Heart right ventricle (tissue), 16 donors: ENCODE measurements around the gene ARHGAP22. TPM values are rescaled to one million over a fixed set of nuclear protein-coding genes. Genes with fewer than 3 reads are reported as not detected.

Experiments
- ATAC-seq, 8 donors: fragments of 200-7000 bp; cut with Tn5 transposase; one replicate each; pipeline ENCODE4 v1.9.1; 2020; ENCODE audit warnings: mild to moderate bottlenecking in 8 of 8, moderate library complexity in 8 of 8, moderate number of reproducible peaks in 1 of 8
- DNase-seq, 2 donors: peaks; one replicate each; pipeline ENCODE4 v3.0.0-alpha.2; 2020
- H3K27ac ChIP-seq, 10 donors: fragments of 200-600 bp; sonication (generic) in 2 of 10; one replicate each; pipeline versions ENCODE4 v1.5.0 to v1.8.0; 2020 to 2022; ENCODE audit warnings: mild to moderate bottlenecking in 3 of 10
- H3K27me3 ChIP-seq, 7 donors: fragments of 200-600 bp; one replicate each; pipeline ENCODE4 v1.8.0; 2021 to 2022; ENCODE audit warnings: mild to moderate bottlenecking in 2 of 7
- H3K36me3 ChIP-seq, 9 donors: fragments of 200-600 bp; sonication (generic) in 1 of 9; one replicate each; pipeline versions ENCODE4 v1.5.0 to v1.8.0; 2020 to 2022; ENCODE audit warnings: mild to moderate bottlenecking in 2 of 9
- H3K4me1 ChIP-seq, 9 donors: fragments of 200-600 bp; sonication (generic) in 1 of 9; one replicate each; pipeline versions ENCODE4 v1.5.0 to v1.8.0; 2020 to 2022; ENCODE audit warnings: mild to moderate bottlenecking in 4 of 9
- H3K4me3 ChIP-seq, 10 donors: fragments of 200-600 bp; sonication (generic) in 2 of 10; one replicate each; pipeline versions ENCODE4 v1.5.0 to v1.8.0; 2020 to 2022; ENCODE audit warnings: mild to moderate bottlenecking in 7 of 10, moderate library complexity in 2 of 10
- H3K9me3 ChIP-seq, 11 donors: fragments of 200-600 bp in 10 of 11; sonication (generic) in 2 of 11; one replicate each; pipeline versions ENCODE4 v1.5.0 to v1.8.0; 2013 to 2022; ENCODE audit warnings: mild to moderate bottlenecking in 2 of 11, control low read depth in 1 of 11, moderate library complexity in 1 of 11
- CTCF ChIP-seq, 9 donors: fragments of 200-600 bp; sonication (generic) in 2 of 9; IDR thresholded peaks; one replicate each; pipeline versions ENCODE4 v1.5.0 to v1.8.0; 2021 to 2022; ENCODE audit warnings: antibody characterized with exemption in 9 of 9, mild to moderate bottlenecking in 5 of 9, moderate library complexity in 1 of 9
- WGBS, 2 donors: extraction: QIAGEN DNeasy Blood & Tissue Kit; methylation state at CpG; one replicate each; pipeline ENCODE4 v1.1.7; 2013; ENCODE audit warnings: inconsistent platforms in 1 of 2; 5-methylcytosine and 5-hydroxymethylcytosine counted together
- intact Hi-C, 10 donors: fragments of 100-400 bp; cut with DNase I; formaldehyde crosslinking; loops; one replicate each; pipeline versions ENCODE4 v1.11.1 to v1.14.2; 2022
- polyA plus RNA-seq, 2 donors: library from polyadenylated mRNA; stranded (reverse); fragments of 200-250 nt; gene quantifications; one replicate each; pipeline ENCODE4 v1.2.3, GENCODE V29; 2013
- total RNA-seq, 10 donors: library from RNA; stranded (reverse); fragmentation: NEBNext Ultra II Directional in 3 of 10; extraction: Animal tissue kit (Norgen Biotek cat#: 25700) in 3 of 10; gene quantifications; one replicate each; pipeline versions ENCODE4 v1.2.1 to v1.2.4, GENCODE V29; 2021 to 2023
- donor health status: Arrhythmogenic right ventricular cardiomyopathy.
- donor health status: ischemic (EF 13 %, LVEDD 7.1; RV severe dilation, severe dysfunction).
- donor health status: healthy with polysubstance abuse.
- donor health status: DM: no; HTN: yes; CAD: no.
- donor health status: DM: no; HTN: no; CAD: no.
- donor health status: ischemic (EF 25% LVEDD 6.9; RV normal size, moderate dysfunction).
- donor health status: ischemic (EF 25% LVEDD 5.7; RV mildly dilated, moderate dysfunction).
- donor health status: healthy.
- donor health status: DM: yes; HTN: yes; CAD: no.
- donor health status: Ischemic cardiomyopathy.
- donor health status: ischemic (EF 35%, LVEDD 5.7; RV mildly dilated, moderate dysfunction).
- donor health status: nonischemic (EF 11% LVEDD 7.7; RV severe dilation, severe dysfunction).
- donor health status: DM: yes; HTN: yes; CAD: no.
- donor health status: PGD.
- donor health status: ischemic (EF 29% LVEDD 5.4; RV normal size, mild dysfunction).
- donor health status: nonischemic (EF 23%, LVEDD 6.1; RV moderate dilation, normal function).

ARHGAP22 gene
- total and polyA plus RNA-seq, 12 donors: 1.5 to 9.3 (median 2.8) TPM

GRCh38 chr10:48417374-48417773 is 187.5 kb downstream of the ARHGAP22 start:
- intact Hi-C loops: loop anchor here in 2 of 10 donors (5.0 to 10.0 kb wide), 2 partner anchors 55 to 93 kb away; no protein-coding TSS in a partner anchor
- peaks cover 0 to 18% (median 0%) of the 10 kb centered on the region in 9 donors for H3K4me1 ChIP-seq
- ATAC-seq (no peak), DNase-seq (no peak)
- H3K4me3 ChIP-seq: no peak overlapping the region
- 95 to 96% methylated on average over 1 of the region's 1 CpG for WGBS, 2 donors
- no peak for TF ChIP-seq CTCF (IDR thresholded peaks at IDR 0.05)
- no peak overlapping the region for H3K27ac ChIP-seq
- H3K9me3 ChIP-seq: peaks cover 0 to 11% (median 7%) of the 10 kb centered on the region in 11 donors
- H3K27me3 ChIP-seq: no peaks in the 10 kb centered on the region
- H3K36me3 ChIP-seq: peaks cover 0 to 30% (median under 1%) of the 10 kb centered on the region in 9 donors

GRCh38 chr10:48416584-48417232 is 188.2 kb downstream of the ARHGAP22 start:
- no peak for ATAC-seq
- peaks cover 0 to 17% (median 12%) of the 10 kb centered on the region in 11 donors for H3K9me3 ChIP-seq
- intact Hi-C loops: loop anchor here in 2 of 10 donors (5.0 to 10.0 kb wide), 2 partner anchors 54 to 92 kb away; no protein-coding TSS in a partner anchor

GRCh38 chr10:48414778-48415177 is 190.1 kb downstream of the ARHGAP22 start:
- WGBS, 2 donors: 67 to 90% methylated on average over 1 of the region's 1 CpG
- TF ChIP-seq CTCF (IDR thresholded peaks at IDR 0.05): no peak
- DNase-seq (no peak), ATAC-seq (no peak)
- Histone ChIP-seq H3K36me3 (peaks cover 0 to 40% (median 14%) of the 10 kb centered on the region in 9 donors), H3K4me3 (no peak overlapping the region), H3K27ac (no peak overlapping the region), H3K9me3 (peaks cover 0 to 24% (median 12%) of the 10 kb centered on the region in 11 donors), H3K4me1 (peaks cover 0 to 18% (median 0%) of the 10 kb centered on the region in 9 donors), H3K27me3 (no peaks in the 10 kb centered on the region)
- intact Hi-C loops: loop anchor here in 2 of 10 donors (5.0 to 10.0 kb wide), 2 partner anchors 52 to 90 kb away; no protein-coding TSS in a partner anchor

More at GRCh38 chr10:48416584-48417232, 188.2 kb downstream of the ARHGAP22 start:
- no peak for DNase-seq
- no peak overlapping the region for H3K27ac ChIP-seq
- no peak for TF ChIP-seq CTCF (IDR thresholded peaks at IDR 0.05)
- peaks cover 0 to 32% (median 7%) of the 10 kb centered on the region in 9 donors for H3K36me3 ChIP-seq
- H3K27me3 ChIP-seq: no peaks in the 10 kb centered on the region
- H3K4me1 ChIP-seq: peaks cover 0 to 18% (median 0%) of the 10 kb centered on the region in 9 donors
- WGBS, 2 donors: 88 to 89% methylated on average over 2 of the region's 2 CpGs
- H3K4me3 ChIP-seq: no peak overlapping the region

GRCh38 chr10:48414160-48414559 is 190.7 kb downstream of the ARHGAP22 start:
- no peak for TF ChIP-seq CTCF (IDR thresholded peaks at IDR 0.05)
- no peak overlapping the region for H3K27ac ChIP-seq
- WGBS, 2 donors: 93 to 96% methylated on average over 1 of the region's 1 CpG

More at GRCh38 chr10:48414160-48414559, 190.7 kb downstream of the ARHGAP22 start:
- no peak for DNase-seq
- Histone ChIP-seq H3K36me3 (peaks cover 0 to 42% (median 14%) of the 10 kb centered on the region in 9 donors), H3K9me3 (peaks cover 0 to 24% (median 12%) of the 10 kb centered on the region in 11 donors), H3K4me3 (no peak overlapping the region), H3K4me1 (peaks cover 0 to 18% (median 0%) of the 10 kb centered on the region in 9 donors), H3K27me3 (no peaks in the 10 kb centered on the region)
- ATAC-seq: no peak
- intact Hi-C loops: loop anchor here in 1 of 10 donors (10.0 kb wide), 1 partner anchor 89 kb away; no protein-coding TSS in a partner anchor
